ENCODE data around the gene CSNK1D. TPM values are rescaled to one million over a fixed set of nuclear protein-coding genes. Genes with fewer than 3 reads are reported as not detected.
"Not testable (repeated sequence)": the region's sequence is repeated elsewhere in the genome, so short reads cannot be mapped to it uniquely, and the experiment has no call there.

CSNK1D gene
- total RNA-seq, 1 donor from 2014 or later = 86.8 TPM

DNA sequence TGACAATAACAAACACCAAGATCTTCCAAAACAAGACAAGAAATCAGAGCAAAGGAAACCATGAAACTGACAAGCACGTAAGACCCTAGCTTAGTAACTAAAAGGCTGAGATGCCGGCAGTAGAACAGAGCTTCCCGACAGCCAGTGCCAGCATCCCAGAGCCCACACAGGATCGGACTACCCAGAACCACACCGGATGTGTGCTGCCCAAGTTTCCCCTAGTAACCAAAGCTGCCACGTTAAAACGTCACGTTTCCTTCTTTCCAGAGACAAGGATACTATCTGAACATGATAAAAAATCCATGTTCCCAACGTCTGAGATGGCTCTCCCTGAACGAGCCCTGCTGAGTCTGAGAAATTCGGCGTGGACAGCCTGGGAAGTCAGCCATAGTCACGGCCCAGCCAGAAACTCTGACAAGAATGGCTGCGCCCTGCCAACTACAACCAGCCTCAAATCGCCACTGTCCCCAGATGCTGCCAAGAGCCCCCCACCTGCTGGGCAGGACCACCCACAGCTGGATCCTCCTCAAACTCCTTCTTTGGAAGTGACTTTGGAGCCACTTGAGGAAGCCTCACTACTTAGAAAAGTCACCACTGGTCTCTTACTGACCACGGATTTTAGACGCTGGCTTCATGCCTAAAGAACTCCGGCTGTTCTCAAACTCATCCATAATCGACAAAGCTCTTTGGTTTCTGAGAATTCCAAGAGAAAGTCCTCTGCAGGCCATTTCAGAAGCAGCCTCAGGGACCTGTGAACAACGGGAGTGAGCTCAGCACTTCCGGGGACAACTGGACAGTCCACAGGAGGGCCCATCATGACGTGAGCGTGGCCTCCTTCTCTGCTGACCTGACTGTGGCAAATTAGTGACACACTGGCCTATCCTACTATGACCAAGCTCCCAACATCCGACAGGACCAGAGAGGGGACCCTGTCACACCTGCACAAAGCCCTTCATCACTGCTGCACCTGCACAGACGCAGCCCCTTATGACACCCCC lies 77.5 kb downstream of the CSNK1D start:
- peak overlapping the region; percentile 37 to 49 for H3K27ac ChIP-seq

DNA sequence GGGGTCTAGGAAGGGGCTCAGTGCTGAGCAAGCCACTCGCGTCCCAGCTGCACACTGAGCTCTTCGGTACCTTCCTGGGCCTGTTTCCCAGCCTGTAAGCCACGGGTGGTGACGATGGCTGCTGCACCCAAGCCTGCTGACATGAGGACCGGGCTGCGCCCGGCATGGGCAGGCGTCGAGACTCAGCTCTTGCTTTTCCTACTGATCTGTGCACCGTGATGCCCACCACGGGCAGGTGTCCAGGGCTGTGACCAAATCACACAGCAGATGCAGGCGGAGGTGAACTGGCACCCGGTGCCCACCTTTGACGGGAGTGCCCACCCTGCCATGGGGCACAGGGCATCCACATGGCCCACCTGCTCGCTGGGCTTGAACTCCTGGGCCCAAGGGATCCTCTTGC lies 78.7 kb downstream of the CSNK1D start:
- no peaks in the 10 kb centered on the region for H3K9me3 ChIP-seq
- intact Hi-C loops (cut with DNase I) = no loop called here
- H3K36me3 ChIP-seq = peaks cover 10 to 32% of the 10 kb centered on the region in 2 donors
- H3K27me3 ChIP-seq = no peaks in the 10 kb centered on the region
- no peak for DNase-seq (ENCODE audit: low spot score in 2 of 2)
- TF ChIP-seq, protein P1, sequence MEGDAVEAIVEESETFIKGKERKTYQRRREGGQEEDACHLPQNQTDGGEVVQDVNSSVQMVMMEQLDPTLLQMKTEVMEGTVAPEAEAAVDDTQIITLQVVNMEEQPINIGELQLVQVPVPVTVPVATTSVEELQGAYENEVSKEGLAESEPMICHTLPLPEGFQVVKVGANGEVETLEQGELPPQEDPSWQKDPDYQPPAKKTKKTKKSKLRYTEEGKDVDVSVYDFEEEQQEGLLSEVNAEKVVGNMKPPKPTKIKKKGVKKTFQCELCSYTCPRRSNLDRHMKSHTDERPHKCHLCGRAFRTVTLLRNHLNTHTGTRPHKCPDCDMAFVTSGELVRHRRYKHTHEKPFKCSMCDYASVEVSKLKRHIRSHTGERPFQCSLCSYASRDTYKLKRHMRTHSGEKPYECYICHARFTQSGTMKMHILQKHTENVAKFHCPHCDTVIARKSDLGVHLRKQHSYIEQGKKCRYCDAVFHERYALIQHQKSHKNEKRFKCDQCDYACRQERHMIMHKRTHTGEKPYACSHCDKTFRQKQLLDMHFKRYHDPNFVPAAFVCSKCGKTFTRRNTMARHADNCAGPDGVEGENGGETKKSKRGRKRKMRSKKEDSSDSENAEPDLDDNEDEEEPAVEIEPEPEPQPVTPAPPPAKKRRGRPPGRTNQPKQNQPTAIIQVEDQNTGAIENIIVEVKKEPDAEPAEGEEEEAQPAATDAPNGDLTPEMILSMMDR (IDR thresholded peaks at IDR 0.05) = no peak
- H3K4me3 ChIP-seq = no peak overlapping the region
- peaks cover 0 to 8% of the 10 kb centered on the region in 2 donors for H3K4me1 ChIP-seq
- H3K27ac ChIP-seq = no peak overlapping the region

More for the DNA sequence above, 77.5 kb downstream of the CSNK1D start:
- Histone ChIP-seq H3K27me3 (no peaks in the 10 kb centered on the region), H3K4me3 (peak overlapping the region in 1 of 2 donors; percentile 37), H3K36me3 (peaks cover 10 to 36% of the 10 kb centered on the region in 2 donors), H3K4me1 (peaks cover 0 to 8% of the 10 kb centered on the region in 2 donors), H3K9me3 (no peaks in the 10 kb centered on the region)
- TF ChIP-seq, protein P1 (IDR thresholded peaks at IDR 0.05) = no peak
- intact Hi-C loops (cut with DNase I) = no loop called here
- no peak for DNase-seq (ENCODE audit: low spot score in 2 of 2)

DNA sequence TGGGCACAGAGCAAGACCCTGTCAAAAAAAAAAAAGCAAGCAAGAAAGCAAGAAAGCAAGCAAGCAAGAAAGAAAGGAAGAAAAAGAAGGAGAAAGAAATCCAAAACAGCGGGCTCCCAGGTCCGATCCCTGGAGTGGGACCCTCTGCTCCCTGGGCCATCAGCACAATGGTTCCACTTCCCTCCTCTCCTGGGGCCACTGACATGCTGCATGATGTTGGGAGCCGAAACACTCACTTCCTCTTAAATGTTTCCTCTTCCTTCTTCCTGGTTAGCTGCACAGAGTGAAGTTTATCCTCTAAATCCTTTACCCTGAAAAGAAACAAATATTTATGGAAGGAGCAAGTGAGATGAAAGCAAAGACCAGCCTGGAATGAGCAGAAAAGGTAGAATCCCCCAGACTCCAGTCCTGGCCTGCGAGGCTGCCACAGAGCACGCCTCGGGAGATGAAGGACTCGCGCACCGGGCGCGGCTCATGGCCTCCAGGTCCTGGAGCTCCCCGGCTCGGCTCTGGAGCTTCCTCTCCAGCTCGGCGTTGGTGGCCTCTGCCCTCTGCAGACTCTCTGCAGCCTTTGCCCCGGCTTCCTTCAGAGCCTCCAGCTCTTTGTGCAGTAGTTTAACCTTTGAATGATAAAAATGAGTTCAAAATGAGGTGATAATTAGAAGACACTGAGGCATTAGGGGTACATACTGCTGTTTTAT lies 79.8 kb downstream of the CSNK1D start:
- H3K9me3 ChIP-seq = no peaks in the 10 kb centered on the region
- intact Hi-C loops (cut with DNase I) = no loop called here
- no peak for DNase-seq (ENCODE audit: low spot score in 2 of 2)
- H3K27me3 ChIP-seq = no peaks in the 10 kb centered on the region
- no peak overlapping the region for H3K27ac ChIP-seq
- no peak overlapping the region for H3K4me3 ChIP-seq
- TF ChIP-seq, protein P1 (IDR thresholded peaks at IDR 0.05) = no peak
- H3K36me3 ChIP-seq = peaks cover 7 to 32% of the 10 kb centered on the region in 2 donors
- peaks cover 0 to 8% of the 10 kb centered on the region in 2 donors for H3K4me1 ChIP-seq

DNA sequence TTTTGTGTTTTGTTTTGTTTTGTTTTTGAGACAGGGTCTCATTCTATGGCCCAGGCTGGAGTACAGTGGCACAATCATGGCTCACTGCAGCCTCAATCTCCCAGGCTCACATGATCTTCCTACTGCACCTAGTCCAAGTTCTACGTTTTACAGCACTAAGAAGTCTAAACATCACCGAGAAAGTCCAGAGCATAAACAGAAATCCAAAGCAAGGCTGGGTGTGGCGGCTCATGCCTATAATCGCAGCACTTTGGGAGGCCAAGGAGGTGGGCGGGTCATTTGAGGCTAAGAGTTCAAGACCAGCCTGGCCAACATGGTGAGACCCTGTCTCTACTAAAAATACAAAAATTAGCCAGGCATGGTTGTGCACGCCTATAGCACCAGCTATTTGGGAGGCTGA lies 80.5 kb downstream of the CSNK1D start:
- H3K4me3 ChIP-seq; H3K9me3 ChIP-seq; H3K27ac ChIP-seq; DNase-seq (ENCODE audit: low spot score in 2 of 2); H3K27me3 ChIP-seq; intact Hi-C loops (cut with DNase I); H3K4me1 ChIP-seq: not testable (repeated sequence)
- peaks cover 7 to 31% of the 10 kb centered on the region in 2 donors for H3K36me3 ChIP-seq

Other genes starting within 250 kb of the CSNK1D start
- gene RAC3, start 242.0 kb downstream of the CSNK1D start, total RNA-seq = not detected
- 160 TPM for gene DCXR, start 236.0 kb downstream of the CSNK1D start, total RNA-seq
- 73.7 TPM for gene RFNG, start 221.9 kb downstream of the CSNK1D start, total RNA-seq
- gene GPS1, start 221.8 kb downstream of the CSNK1D start, total RNA-seq = 42.1 TPM
- 111 TPM for gene DUS1L, start 207.9 kb downstream of the CSNK1D start, total RNA-seq
- 90.9 TPM for gene FASN, start 175.5 kb downstream of the CSNK1D start, total RNA-seq
- gene CCDC57, start 60.9 kb downstream of the CSNK1D start, total RNA-seq = 12.8 TPM
- 253 TPM for gene SLC16A3, start 44.7 kb downstream of the CSNK1D start, total RNA-seq
- 6.7 TPM for gene CD7, start 43.9 kb upstream of the CSNK1D start, total RNA-seq
- 49.5 TPM for gene SECTM1, start 60.1 kb upstream of the CSNK1D start, total RNA-seq
- gene TEX19, start 85.5 kb upstream of the CSNK1D start, total RNA-seq = not detected
- gene UTS2R, start 98.1 kb upstream of the CSNK1D start, total RNA-seq = not detected
- 40.4 TPM for gene HEXD, start 144.6 kb upstream of the CSNK1D start, total RNA-seq
- gene OGFOD3, start 144.9 kb upstream of the CSNK1D start, total RNA-seq = 36.6 TPM
- gene CYBC1, start 177.1 kb upstream of the CSNK1D start, total RNA-seq = 124 TPM
- gene NARF, start 185.0 kb upstream of the CSNK1D start, total RNA-seq = 38.3 TPM
- 131 TPM for gene FOXK2, start 246.0 kb upstream of the CSNK1D start, total RNA-seq